OCI-LY1 (cell line): Measurements from ENCODE around the gene MRPL3.

Experiments used
- H2AFZ ChIP-seq: fragments of 200-600 bp; sonication (generic), shearing (Covaris generic); 2 replicates; pipeline ENCODE4 v1.6.0; 2014; ENCODE audit warnings: antibody characterized with exemption, mild to moderate bottlenecking, low read length
- H3F3A ChIP-seq: fragments of 200-600 bp; sonication (generic), shearing (Covaris generic); 2 replicates; pipeline ENCODE4 v1.6.0; 2014; ENCODE audit warnings: mild to moderate bottlenecking, antibody characterized with exemption, low read length, moderate library complexity; ENCODE audit not compliant: insufficient read depth
- H3K27ac ChIP-seq: fragments of 200-600 bp; sonication (generic); 2 replicates; pipeline ENCODE4 v1.5.1; 2014; ENCODE audit warnings: low read length, mixed run types, mild to moderate bottlenecking, low read depth; ENCODE audit not compliant: poor library complexity, severe bottlenecking
- H3K27me3 ChIP-seq: fragments of 200-600 bp; sonication (generic); 2 replicates; pipeline ENCODE4 v1.6.0; 2014; ENCODE audit warnings: antibody characterized with exemption, mild to moderate bottlenecking, low read length, moderate library complexity; ENCODE audit not compliant: insufficient read depth
- H3K36me3 ChIP-seq: fragments of 200-600 bp; sonication (generic); 2 replicates; pipeline ENCODE4 v1.6.1; 2014; ENCODE audit warnings: mild to moderate bottlenecking, antibody characterized with exemption, low read length, moderate library complexity, mixed read lengths; ENCODE audit not compliant: insufficient read depth
- H3K4me1 ChIP-seq: fragments of 200-600 bp; sonication (generic); 2 replicates; pipeline ENCODE4 v1.5.1; 2014; ENCODE audit warnings: mild to moderate bottlenecking, low read length, moderate library complexity; ENCODE audit not compliant: insufficient read depth, severe bottlenecking
- H3K4me2 ChIP-seq: fragments of 200-600 bp; sonication (generic), shearing (Covaris generic); 2 replicates; pipeline ENCODE4 v1.6.1; 2014; ENCODE audit warnings: low read length
- H3K4me3 ChIP-seq: fragments of 200-600 bp; sonication (generic); 2 replicates; pipeline ENCODE4 v1.5.1; 2014; ENCODE audit warnings: low read length, low read depth, mild to moderate bottlenecking, mixed read lengths; ENCODE audit not compliant: poor library complexity, severe bottlenecking
- H3K79me2 ChIP-seq: fragments of 200-600 bp; shearing (Covaris generic); 2 replicates; pipeline ENCODE4 v1.6.1; 2016; ENCODE audit warnings: mixed run types, low read length, mixed read lengths; ENCODE audit not compliant: insufficient read depth
- H3K9ac ChIP-seq: fragments of 200-600 bp; sonication (generic), shearing (Covaris generic); 2 replicates; pipeline ENCODE4 v1.6.1; 2014; ENCODE audit warnings: mild to moderate bottlenecking, low read length, mixed read lengths
- H3K9me2 ChIP-seq: fragments of 200-600 bp; sonication (generic), shearing (Covaris generic); 2 replicates; pipeline ENCODE4 v1.6.1; 2014; ENCODE audit warnings: low read depth, mild to moderate bottlenecking, low read length, mixed read lengths
- H3K9me3 ChIP-seq: fragments of 200-600 bp; shearing (Covaris generic); 2 replicates; pipeline ENCODE4 v1.6.1; 2014; ENCODE audit warnings: low read length, mixed read lengths
- H4K20me1 ChIP-seq: fragments of 200-600 bp; sonication (generic), shearing (Covaris generic); 2 replicates; pipeline ENCODE4 v1.6.0; 2016; ENCODE audit warnings: mild to moderate bottlenecking, low read length; ENCODE audit not compliant: insufficient read depth
- CTCF ChIP-seq: fragments of 200-600 bp; sonication (generic), shearing (Covaris generic); IDR thresholded peaks from 2 replicates; pipeline ENCODE4 v1.5.1; 2017; ENCODE audit warnings: mild to moderate bottlenecking, antibody characterized with exemption, low read length, moderate library complexity, mixed read lengths
- EZH2 ChIP-seq: fragments of 200-600 bp; sonication (generic), shearing (Covaris generic); IDR thresholded peaks from 2 replicates; pipeline ENCODE4 v1.8.0; 2017; ENCODE audit warnings: borderline replicate concordance, mixed run types, mild to moderate bottlenecking, antibody characterized with exemption, low read length, moderate library complexity, mixed read lengths

Gene MRPL3

DNA sequence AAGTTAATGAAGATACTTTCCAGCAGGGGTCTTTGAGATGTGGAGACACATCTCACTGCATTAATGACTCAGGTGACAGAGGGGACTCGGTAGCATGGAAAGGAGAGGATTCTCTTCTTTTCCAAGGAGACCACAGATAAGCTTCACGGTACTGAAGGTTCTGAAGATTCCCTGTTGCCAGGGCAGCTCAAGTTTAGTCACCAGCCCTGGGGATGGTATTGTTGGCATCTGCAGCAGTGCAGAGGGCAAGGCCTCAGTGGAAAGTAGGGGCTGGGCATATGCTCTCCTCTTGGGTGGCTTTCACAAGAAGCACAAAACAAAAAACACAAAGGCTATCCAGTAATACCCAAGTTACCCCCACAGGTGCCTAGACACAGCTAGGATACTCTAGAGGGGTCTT, 38.0 kb upstream of the MRPL3 start:
- Histone ChIP-seq H3K4me3 (no peak overlapping the region), H3K9ac (no peak overlapping the region), H3K9me2 (no peaks in the 10 kb centered on the region), H3K79me2 (no peaks in the 10 kb centered on the region), H3K9me3 (no peaks in the 10 kb centered on the region), H3K36me3 (no peaks in the 10 kb centered on the region), H2AFZ (no peak overlapping the region), H3F3A (no peaks in the 10 kb centered on the region), H3K4me1 (no peaks in the 10 kb centered on the region), H4K20me1 (no peaks in the 10 kb centered on the region), H3K27me3 (no peaks in the 10 kb centered on the region), H3K4me2 (no peak overlapping the region), H3K27ac (no peak overlapping the region)
- TF ChIP-seq CTCF (no peak), EZH2 (no peak)

- H3K9me3 ChIP-seq, result no peaks in the 10 kb centered on the region
- no peaks in the 10 kb centered on the region for H3K27me3 ChIP-seq
- no peaks in the 10 kb centered on the region for H3K9me2 ChIP-seq
- H3K4me1 ChIP-seq, result no peaks in the 10 kb centered on the region
- TF ChIP-seq CTCF, result no peak
- TF ChIP-seq EZH2, result no peak
- H3K9ac ChIP-seq, result no peak overlapping the region
- no peak overlapping the region for H3K27ac ChIP-seq
- no peaks in the 10 kb centered on the region for H4K20me1 ChIP-seq
- H3K79me2 ChIP-seq, result no peaks in the 10 kb centered on the region
- H3K4me3 ChIP-seq, result no peak overlapping the region
- no peak overlapping the region for H3K4me2 ChIP-seq
- no peaks in the 10 kb centered on the region for H3K36me3 ChIP-seq
- H3F3A ChIP-seq, result no peaks in the 10 kb centered on the region
- no peak overlapping the region for H2AFZ ChIP-seq
Measured at GRCh38 chr3:131540143-131540542, 37.4 kb upstream of the MRPL3 start.

DNA sequence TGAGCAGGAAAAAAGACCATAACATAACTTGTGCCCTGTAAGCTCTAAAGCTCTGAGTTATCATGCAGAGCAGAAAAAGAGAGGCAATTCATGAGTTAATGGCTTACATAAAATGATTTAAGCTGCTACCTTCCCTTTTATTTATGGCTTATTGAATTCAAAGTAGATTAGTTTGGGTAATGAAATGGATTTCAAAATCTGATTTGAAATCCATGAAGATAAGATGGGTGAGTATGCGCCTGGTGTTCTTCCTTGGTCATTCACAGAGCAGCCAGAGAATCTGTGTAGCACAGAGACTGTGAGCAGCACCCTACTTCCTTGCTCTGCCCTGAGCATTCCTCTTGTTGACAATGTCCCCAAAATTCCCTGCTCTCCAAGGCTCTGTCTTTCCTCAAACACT, 36.2 kb upstream of the MRPL3 start:
- Histone ChIP-seq H3F3A (no peaks in the 10 kb centered on the region), H3K79me2 (no peaks in the 10 kb centered on the region), H2AFZ (no peak overlapping the region), H3K27me3 (no peaks in the 10 kb centered on the region), H3K9me2 (no peaks in the 10 kb centered on the region), H3K36me3 (no peaks in the 10 kb centered on the region), H4K20me1 (no peaks in the 10 kb centered on the region), H3K27ac (no peak overlapping the region), H3K9me3 (no peaks in the 10 kb centered on the region), H3K4me1 (no peaks in the 10 kb centered on the region), H3K4me3 (no peak overlapping the region), H3K9ac (no peak overlapping the region), H3K4me2 (no peak overlapping the region)
- TF ChIP-seq EZH2, result no peak
- no peak for TF ChIP-seq CTCF
